ENCODE results near the gene ABI2.

The ABI2 gene

DNA sequence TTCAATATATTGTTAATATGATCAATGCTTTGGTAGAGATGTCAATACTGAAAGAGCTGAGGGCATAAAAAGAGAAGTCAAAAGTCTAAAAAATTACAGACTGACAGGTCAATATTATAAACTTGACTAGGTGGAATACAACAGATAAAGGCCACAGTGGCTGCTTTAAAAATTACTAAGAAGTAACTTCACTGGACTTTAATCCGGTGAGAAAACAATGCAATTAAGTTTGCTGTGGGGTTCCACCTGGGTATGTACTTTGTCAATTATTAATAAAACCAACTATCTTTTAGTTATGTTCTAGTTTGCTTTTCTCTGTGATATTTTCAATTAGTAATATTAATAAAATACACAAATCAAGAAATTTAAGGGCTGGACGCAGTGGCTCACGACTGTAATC is 162.2 kb downstream of the ABI2 start:
- DNase-seq: no peak

DNA sequence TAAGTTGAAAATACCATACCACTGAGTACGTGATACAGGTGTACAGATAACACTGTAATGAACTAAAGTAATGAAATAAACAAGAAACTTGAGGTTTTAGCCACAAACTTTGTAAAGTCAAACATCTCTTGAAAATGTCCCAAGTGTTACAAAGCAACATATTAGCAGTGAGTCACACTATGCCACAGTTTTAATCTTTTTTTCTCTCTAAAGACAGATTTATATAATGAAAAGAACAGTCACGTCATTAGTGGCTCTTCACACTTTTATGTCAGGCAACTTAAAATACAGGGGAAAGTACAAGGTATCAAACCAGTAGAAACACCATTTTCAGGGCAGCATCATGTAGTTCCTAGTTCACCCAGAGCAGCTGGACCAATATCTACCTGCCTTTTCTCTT is 164.8 kb downstream of the ABI2 start:
- DNase-seq: no peak

Measured in NCI-H2081 (cell line).